ENCODE measurements around the gene COL18A1.

Gene COL18A1

GRCh38 chr21:45470773-45471524, 66.0 kb downstream of the COL18A1 start:
- DNase-seq = no peak

- no peak for DNase-seq
Observed at GRCh38 chr21:45471525-45472221, 66.7 kb downstream of the COL18A1 start.

GRCh38 chr21:45472445-45473365, 67.7 kb downstream of the COL18A1 start:
- no peak for DNase-seq

- DNase-seq = no peak
Observed at GRCh38 chr21:45473496-45474322, 68.7 kb downstream of the COL18A1 start.

- no peak for DNase-seq
Observed at GRCh38 chr21:45474323-45474950, 69.5 kb downstream of the COL18A1 start.

- DNase-seq = no peak
Observed at GRCh38 chr21:45475004-45475685, 70.2 kb downstream of the COL18A1 start.

GRCh38 chr21:45475797-45476570, 71.0 kb downstream of the COL18A1 start:
- DNase-seq = no peak

GRCh38 chr21:45476582-45476981, 71.6 kb downstream of the COL18A1 start:
- no peak for DNase-seq

- no peak for DNase-seq
Observed at GRCh38 chr21:45477176-45478114, 72.5 kb downstream of the COL18A1 start.

- DNase-seq = peak; percentile 40
Observed at GRCh38 chr21:45478115-45478801, 73.3 kb downstream of the COL18A1 start.

- no peak for DNase-seq
Observed at GRCh38 chr21:45478816-45479669, 74.1 kb downstream of the COL18A1 start.

- no peak for DNase-seq
Observed at GRCh38 chr21:45479691-45480675, 75.0 kb downstream of the COL18A1 start.

- no peak for DNase-seq
Observed at GRCh38 chr21:45480701-45481500, 75.9 kb downstream of the COL18A1 start.

GRCh38 chr21:45481566-45481965, 76.6 kb downstream of the COL18A1 start:
- DNase-seq = no peak
